DND-41 (cell line): ENCODE measurements around the gene MRTFA.

ENCODE experiments used
- CTCF ChIP-seq: IDR thresholded peaks from 2 replicates; pipeline ENCODE4 v1.5.1; 2012; ENCODE audit warnings: borderline replicate concordance, low read length, moderate library complexity, mild to moderate bottlenecking; ENCODE audit not compliant: poor library complexity, severe bottlenecking; ENCODE audit errors: extremely low read depth
- EZH2 ChIP-seq: IDR thresholded peaks from 3 replicates; pipeline ENCODE4 v1.6.1; 2012; ENCODE audit warnings: borderline replicate concordance, low read depth, mild to moderate bottlenecking, moderate library complexity, low read length, inconsistent platforms; ENCODE audit not compliant: severe bottlenecking

GRCh38 chr22:40407021-40407761 lies 229.3 kb downstream of the MRTFA start:
- TF ChIP-seq CTCF = no peak
- no peak for TF ChIP-seq EZH2
